ENCODE data around the gene TMEM242. TPM values are rescaled to one million over a fixed set of nuclear protein-coding genes. Genes with fewer than 3 reads are reported as not detected.

Gene TMEM242
- total RNA-seq, 1 experiment from 2014 or later: 8.7 TPM

GRCh38 chr6:157271441-157271840 is 51.9 kb downstream of the TMEM242 start:
- TF ChIP-seq HMGA2 (CRISPR knock-in tag; IDR thresholded peaks at IDR 0.05) (no peak), NFATC4 (CRISPR knock-in tag; IDR thresholded peaks at IDR 0.05) (no peak), ATF6 (CRISPR knock-in tag; IDR thresholded peaks at IDR 0.05) (no peak), ELF4 (CRISPR knock-in tag; IDR thresholded peaks at IDR 0.05; ENCODE audit: low read depth) (no peak), NR1H2 (CRISPR knock-in tag; IDR thresholded peaks at IDR 0.05) (no peak)
- Mint-ChIP-seq H3K9me3 (peaks cover 10% of the 10 kb centered on the region), H3K36me3 (peaks cover 8% of the 10 kb centered on the region; the same call in 1 of the 2 replicates), H3K4me1 (peaks cover 17% of the 10 kb centered on the region), H3K4me3 (no peak overlapping the region), H3K27ac (no peak overlapping the region), H3K27me3 (ENCODE audit: low read depth) (peaks cover 18% of the 10 kb centered on the region)
- ChIA-PET CTCF (no interaction called here), POLR2A (no interaction called here)
- ATAC-seq (no peak), DNase-seq (ENCODE audit: low spot score) (no peak)

- peaks cover 18% of the 10 kb centered on the region for H3K27me3 Mint-ChIP-seq (ENCODE audit: low read depth)
- H3K9me3 Mint-ChIP-seq: peaks cover 10% of the 10 kb centered on the region
- no peak for DNase-seq (ENCODE audit: low spot score)
- ATAC-seq: no peak
- peaks cover 8% of the 10 kb centered on the region; the same call in 1 of the 2 replicates for H3K36me3 Mint-ChIP-seq
- no peak overlapping the region for H3K27ac Mint-ChIP-seq
- H3K4me3 Mint-ChIP-seq: no peak overlapping the region
- POLR2A ChIA-PET: no interaction called here
- peaks cover 17% of the 10 kb centered on the region for H3K4me1 Mint-ChIP-seq
- TF ChIP-seq E2F4 (CRISPR knock-in tag; IDR thresholded peaks at IDR 0.05; ENCODE audit: borderline replicate concordance, low read depth): no peak
- TF ChIP-seq NFATC4 (CRISPR knock-in tag; IDR thresholded peaks at IDR 0.05): no peak
- no peak for TF ChIP-seq SMAD3 (CRISPR knock-in tag; IDR thresholded peaks at IDR 0.05; ENCODE audit: borderline replicate concordance)
- no peak for TF ChIP-seq MYBL2 (CRISPR knock-in tag; IDR thresholded peaks at IDR 0.05)
- TF ChIP-seq RELA (CRISPR knock-in tag; IDR thresholded peaks at IDR 0.05; ENCODE audit: borderline replicate concordance): no peak
- no peak for TF ChIP-seq ARID4B (CRISPR knock-in tag; IDR thresholded peaks at IDR 0.05; ENCODE audit: borderline replicate concordance)
- no peak for TF ChIP-seq CREM (CRISPR knock-in tag; IDR thresholded peaks at IDR 0.05)
- TF ChIP-seq MAX (CRISPR knock-in tag; IDR thresholded peaks at IDR 0.05): no peak
- no peak for TF ChIP-seq HMGA2 (CRISPR knock-in tag; IDR thresholded peaks at IDR 0.05)
- CTCF ChIA-PET: no interaction called here
Measured at GRCh38 chr6:157270916-157271315, 52.4 kb downstream of the TMEM242 start.

GRCh38 chr6:157270308-157270707 is 53.0 kb downstream of the TMEM242 start:
- Mint-ChIP-seq H3K27ac (no peak overlapping the region), H3K36me3 (peaks cover 8% of the 10 kb centered on the region; the same call in 1 of the 2 replicates), H3K9me3 (peaks cover 10% of the 10 kb centered on the region), H3K4me1 (peaks cover 17% of the 10 kb centered on the region), H3K27me3 (ENCODE audit: low read depth) (peaks cover 12% of the 10 kb centered on the region), H3K4me3 (no peak overlapping the region)
- DNase-seq (ENCODE audit: low spot score) (no peak), ATAC-seq (no peak)
- ChIA-PET POLR2A (no interaction called here), CTCF (no interaction called here)
- TF ChIP-seq NR1H2 (CRISPR knock-in tag; IDR thresholded peaks at IDR 0.05) (no peak), USF1 (CRISPR knock-in tag; IDR thresholded peaks at IDR 0.05) (no peak), CTCF (IDR thresholded peaks at IDR 0.05) (no peak), ATF6 (CRISPR knock-in tag; IDR thresholded peaks at IDR 0.05) (no peak), ELF4 (CRISPR knock-in tag; IDR thresholded peaks at IDR 0.05; ENCODE audit: low read depth) (no peak), ATF3 (CRISPR knock-in tag; conservative IDR thresholded peaks at IDR 0.05) (no peak), ZNF396 (CRISPR knock-in tag; IDR thresholded peaks at IDR 0.05; ENCODE audit: borderline replicate concordance) (no peak), SMAD4 (CRISPR knock-in tag; IDR thresholded peaks at IDR 0.05) (no peak), JAZF1 (CRISPR knock-in tag; IDR thresholded peaks at IDR 0.05) (no peak), TCF7 (CRISPR knock-in tag; IDR thresholded peaks at IDR 0.05; ENCODE audit: low read depth) (no peak)
